ENCODE measurements around the gene PRODH2.
"Not testable (repeated sequence)": the region's sequence is repeated elsewhere in the genome, so short reads cannot be mapped to it uniquely, and the experiment has no call there.

Gene PRODH2

DNA sequence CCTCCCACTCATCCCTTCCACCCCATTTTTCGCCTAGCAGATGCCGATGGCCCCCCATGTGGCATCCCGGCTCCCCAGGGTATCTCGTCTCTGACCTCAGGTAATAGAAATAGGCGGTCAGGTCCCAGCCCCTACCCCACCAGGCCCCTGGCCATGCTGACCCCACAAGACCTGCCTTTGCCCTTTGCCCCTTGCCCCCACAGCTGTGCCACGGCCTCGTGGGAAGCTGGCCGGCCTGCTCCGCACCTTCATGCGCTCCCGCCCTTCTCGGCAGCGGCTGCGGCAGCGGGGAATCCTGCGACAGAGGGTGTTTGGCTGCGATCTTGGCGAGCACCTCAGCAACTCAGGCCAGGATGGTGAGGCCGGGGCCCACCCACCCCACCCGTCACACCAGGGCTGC is 31.9 kb downstream of the PRODH2 start:
- DNase-seq: no peak

DNA sequence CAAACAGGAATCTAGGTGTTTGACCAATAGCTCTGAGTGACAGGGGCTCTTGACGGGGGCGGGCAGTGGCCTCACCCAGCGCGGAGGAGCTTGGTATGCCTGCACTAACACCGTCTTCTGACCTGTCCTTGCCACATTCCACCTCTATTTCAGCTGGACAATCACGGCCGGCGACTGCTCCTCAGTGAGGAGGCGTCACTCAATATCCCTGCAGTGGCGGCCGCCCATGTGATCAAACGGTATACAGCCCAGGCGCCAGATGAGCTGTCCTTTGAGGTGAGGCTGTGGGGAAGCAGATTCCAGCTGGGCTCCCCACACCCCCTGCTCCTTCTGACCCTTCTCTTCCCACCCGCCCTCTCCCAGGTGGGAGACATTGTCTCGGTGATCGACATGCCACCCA is 32.6 kb downstream of the PRODH2 start:
- DNase-seq: no peak

DNA sequence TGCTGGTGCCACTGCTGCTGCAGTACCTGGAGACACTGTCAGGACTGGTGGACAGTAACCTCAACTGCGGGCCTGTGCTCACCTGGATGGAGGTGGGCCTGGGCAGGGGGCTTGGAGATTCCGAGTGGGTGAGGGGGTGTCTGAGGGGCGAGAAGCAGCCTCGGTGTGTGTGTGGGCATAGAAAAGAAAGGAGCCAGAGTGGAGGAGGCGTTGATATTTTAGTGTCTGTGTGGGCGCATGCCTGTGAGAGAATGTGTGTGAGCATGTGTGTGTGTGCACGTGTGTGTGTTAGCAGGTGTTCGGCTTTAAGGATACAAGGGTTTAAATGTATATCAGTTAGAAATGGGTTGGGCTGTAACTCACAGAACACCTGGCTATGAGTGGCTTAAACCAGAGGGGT is 33.6 kb downstream of the PRODH2 start:
- DNase-seq: no peak

DNA sequence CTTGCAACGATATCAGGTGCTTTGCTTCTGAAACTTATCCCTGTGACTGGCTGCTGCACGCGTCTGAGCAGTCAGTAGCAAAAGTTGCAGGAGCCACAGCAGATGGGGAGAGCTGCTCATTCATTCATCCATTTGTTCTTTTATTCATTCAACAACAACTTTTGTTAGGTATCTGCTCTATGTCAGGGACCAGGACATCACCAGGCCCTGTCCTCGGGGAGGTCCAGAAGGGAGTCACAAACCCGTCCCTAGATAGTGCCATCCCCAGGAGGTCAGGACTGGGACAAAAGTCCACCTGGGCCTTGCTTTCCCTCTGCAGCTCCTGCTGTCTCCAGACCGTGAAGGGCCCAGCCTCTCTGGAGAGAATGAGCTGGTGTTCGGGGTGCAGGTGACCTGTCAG is 34.7 kb downstream of the PRODH2 start:
- no peak for DNase-seq

DNA sequence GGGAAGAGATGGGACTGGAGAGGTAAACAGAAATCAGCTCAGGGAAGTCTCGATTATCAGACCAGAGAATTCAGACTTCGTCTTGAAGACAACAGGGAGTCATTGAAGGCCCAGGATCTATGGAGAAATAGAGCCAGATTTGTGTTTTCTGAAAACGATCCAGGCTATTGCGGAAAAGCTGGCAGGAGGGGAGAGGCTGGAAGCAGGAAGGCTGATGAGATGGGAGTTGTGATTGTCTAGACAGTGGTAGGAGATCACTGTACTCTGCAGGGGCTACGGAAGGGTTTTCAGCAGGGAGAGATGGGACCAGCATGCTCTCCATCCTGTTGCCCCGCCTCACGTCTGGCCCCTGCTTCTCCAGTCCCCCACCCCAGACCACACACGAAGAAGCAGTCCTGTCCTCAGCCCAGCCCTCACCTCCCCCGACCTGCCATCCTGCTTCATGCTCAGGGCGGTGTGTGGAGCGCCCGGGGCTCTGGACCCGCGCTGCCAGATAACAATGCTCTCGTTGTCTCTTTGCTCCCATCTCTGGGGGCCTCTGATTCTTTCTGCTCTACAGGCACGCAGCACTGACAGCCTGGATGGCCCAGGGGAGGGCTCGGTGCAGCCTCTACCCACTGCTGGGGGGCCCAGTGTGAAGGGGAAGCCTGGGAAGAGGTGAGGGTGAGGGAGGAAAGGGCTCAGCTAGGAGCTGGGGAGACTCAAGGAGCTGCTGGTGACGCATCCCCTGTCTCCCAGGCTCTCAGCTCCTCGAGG is 35.4 kb downstream of the PRODH2 start:
- no peak for DNase-seq

DNA sequence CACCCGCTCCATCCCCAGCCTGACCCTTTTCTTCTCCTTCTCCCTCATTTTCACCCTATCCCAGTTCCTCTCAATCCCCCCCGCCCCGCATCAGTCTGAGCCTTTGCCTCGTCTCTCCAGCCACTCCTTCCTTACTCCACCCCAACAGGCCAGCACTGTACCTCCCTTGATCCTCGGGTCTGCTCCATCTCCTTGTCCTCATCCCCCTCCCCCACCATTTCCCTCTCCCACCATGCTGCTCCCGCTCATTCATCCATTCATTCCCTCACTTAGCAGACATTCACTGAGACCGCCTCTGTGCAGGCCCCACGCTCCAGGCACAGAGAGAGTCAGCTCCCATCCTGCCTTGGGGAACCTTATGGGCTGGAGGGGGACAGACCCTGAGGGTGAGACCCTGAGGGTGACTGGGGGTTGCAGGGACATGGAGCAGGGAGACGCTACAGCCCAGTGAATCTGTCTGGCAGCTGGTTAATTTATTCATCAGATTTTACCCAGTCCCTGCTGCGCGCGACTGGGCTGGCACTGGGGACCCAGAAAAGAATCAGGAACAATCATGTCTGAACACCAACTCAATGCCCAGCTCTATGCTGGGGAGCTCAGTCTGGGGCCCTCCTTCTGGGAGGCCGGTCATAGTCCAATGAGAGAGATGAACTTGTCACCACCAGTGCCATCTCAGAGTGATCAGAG is 36.4 kb downstream of the PRODH2 start:
- DNase-seq: peak in 1 of 2 experiments; percentile 10

DNA sequence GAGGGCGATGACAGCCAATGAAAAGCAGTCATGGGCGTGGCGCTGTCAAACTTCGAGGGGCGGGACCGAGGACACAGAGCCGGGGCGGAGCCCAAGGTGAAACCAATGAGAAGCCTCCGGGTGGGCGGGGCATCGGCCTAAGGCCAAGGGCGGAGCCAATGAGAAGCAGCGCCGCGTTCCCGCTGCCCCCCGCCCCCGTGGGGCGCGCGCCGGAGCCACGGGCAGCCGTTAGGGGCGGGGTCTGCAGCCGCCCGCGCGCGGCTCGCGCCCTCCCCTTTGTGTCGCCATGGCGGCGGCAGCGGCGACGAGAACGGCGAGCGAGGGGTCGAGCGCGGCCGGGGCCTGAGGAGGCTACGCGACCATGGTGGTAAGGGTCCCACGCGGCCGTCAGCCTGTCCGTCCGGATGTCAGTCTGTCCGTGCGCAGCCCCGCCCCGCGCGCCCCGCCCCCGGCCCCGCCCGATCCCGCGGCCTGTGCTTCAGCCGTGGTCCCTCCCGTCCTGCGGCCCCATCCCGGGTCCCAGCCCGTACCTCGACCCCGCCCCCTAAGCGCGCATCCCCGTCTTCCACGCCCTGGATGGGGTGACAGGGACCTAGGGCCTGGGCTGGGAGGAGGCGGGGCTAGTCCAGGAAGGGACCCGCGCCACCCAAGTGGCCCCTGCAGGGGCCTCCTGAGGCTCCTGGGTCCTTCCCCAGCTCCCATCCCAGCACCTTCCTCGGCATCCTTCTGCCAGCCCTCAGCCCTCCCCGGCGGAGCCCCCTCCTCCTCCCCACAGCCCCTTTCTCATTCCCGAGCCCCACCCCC is 37.1 kb downstream of the PRODH2 start, which contains the start of gene ARHGAP33:
Gene ARHGAP33 (plus strand): TSS at position 267 of the 804 bp plus-strand sequence. CDS start 95 bp downstream, at position 362.
- peak; percentile 98 to 99 for DNase-seq

DNA sequence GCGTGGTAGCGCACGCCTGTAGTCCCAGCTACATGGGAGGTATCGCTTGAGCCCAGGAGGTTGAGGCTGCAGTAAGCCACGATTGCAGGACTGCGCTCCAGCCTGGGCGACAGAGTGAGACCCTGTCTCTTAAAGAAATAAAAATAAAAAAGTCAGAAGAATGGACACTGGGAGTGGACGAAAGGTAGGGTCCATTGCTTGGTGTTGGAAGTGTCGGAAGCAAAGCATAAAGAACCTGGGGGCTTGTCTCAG is 37.7 kb downstream of the PRODH2 start:
- no peak for DNase-seq

DNA sequence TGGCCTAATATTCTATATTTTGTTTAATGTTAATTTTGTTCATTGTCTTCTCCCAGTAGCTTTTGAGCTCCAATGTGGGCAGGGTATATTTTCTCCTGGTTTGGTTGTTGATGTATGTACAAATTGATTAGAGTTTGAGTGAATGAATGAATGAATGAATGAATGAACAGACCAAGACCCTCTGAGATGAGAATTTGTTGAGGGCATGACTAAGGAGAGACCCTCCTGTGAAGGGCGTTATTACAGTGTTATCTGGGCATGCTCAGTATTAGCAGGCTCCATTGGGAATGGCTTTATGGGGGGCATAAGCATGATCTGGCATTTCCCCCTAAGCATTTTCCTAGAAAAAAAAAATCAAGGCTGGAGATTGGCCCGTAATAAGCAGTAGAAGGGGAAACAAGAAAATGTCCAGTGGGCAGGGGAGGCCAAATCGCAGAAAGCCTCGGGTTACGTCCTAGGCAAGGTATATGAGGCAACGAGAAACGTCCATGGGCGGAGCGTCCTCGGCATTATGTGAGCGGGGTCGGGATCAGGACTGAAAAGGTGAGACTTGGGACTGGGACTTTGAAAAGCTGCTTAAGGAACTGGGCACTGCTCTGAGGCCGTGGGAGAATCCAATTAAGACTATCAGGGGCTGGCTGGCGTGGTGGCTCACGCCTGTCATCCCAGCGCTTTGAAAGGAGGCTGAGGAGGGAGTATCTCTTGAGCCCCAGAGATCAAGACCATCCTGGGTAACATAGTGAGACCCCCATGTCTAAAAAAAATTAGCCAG is 38.2 kb downstream of the PRODH2 start:
- DNase-seq: no peak

DNA sequence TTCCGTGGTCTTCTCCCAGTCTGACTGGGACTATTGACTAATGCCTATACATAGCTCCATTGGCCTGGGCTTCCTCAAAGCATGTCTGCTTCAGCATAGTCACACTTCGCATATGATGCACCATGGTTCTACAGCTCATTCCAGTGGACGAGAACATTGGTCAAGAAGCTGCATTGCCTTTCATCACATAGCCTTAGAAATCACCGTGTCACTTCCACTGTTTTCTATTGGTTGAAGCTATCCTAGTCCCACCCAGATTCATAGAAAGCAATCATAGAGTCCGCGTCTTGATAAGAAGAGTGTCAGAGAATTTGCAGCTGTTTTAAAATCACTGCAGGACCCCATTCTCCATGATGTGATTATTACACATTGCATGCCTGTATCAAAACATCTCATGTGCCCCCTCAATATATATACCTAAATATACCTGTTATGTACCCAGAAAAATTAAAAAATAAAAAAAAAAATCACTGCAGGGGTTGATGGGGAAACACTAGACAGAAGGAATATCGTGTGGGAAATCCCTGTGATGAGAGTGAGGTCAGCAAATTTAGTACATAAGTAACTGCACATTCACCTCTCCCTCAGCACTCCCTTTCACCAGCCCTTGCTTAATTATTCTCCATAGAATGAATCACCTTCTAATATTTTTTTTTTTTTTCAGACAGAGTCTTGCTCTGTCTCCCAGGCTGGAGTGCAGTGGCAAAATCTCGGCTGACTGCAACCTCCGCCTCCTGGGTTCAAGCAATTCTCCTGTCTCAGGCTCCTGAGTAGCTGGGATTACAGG is 39.4 kb downstream of the PRODH2 start:
- no peak for DNase-seq

DNA sequence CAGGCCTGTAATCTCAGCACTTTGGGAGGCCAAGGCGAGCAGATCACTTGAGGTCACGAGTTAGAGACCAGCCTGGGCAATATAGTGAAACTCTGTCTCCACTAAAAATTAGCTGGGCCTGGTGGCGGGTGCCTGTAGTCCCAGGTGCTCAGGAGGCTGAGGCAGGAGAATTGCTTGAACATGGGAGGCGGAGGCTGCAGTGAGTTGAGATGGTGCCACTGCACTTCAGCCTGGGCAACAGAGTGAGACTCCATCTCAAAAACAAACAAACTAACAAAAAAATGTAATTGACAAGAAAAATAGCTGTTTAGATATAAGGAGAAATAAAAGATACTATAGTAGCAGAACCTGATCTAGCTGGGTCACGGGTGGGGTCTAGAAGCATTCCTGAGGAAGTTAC is 40.3 kb downstream of the PRODH2 start:
- not testable (repeated sequence) for DNase-seq

DNA sequence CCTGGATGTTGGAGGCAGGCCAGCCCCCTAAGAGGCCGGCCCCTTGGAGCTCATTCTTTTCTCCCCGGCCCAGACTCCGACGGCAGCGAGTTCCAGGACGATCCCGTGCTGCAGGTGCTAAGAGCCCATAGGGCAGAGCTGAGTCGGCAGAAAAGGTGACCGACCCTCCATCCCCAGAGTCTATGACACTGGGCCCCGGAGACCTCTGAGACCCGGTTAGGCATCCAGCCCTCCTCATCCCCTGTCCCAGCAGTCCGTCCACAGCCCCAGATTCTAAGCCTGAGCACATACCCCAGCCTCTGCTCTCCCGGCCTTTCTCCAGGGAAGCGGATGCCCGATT is 44.6 kb downstream of the PRODH2 start:
- no peak for DNase-seq

DNA sequence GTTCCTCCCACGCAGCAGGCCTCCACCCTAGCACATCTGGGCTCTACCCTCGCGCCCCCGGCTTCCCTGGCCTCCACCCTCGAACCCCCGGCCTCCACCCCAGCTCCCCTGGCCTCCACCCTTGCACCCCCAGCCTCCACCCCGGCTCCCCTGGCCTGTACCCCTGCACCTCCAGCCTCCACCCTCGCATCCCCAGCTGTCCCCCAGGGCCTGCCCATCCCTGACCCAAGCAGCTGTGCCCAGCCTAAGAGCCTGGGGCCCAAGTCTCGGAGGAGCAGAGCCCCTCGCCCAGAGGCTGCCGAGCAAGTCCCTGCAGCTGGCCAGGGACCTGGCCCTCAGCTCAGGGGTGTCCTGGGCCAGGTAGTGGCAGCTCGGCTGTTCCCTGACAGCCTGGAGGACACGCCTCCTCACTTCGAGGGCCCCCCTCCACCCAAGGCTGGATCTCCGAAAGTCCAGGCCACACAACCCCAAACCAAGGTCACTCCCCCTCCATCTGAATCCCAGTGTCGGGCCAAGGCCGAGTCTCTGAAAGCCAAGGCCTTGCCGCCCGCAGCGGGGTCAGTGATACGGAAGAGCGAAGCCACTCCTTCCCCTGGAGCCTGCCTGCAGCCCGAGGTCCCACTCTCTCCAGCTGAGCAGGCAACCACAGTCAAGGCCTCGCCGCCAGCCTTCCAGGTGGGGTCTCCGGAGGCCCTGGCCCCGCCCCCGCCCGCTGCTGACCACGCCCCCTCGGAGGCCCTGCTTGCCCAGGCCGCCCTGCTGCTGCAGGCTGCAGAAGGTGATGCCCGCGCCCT is 45.2 kb downstream of the PRODH2 start:
- no peak for DNase-seq

DNA sequence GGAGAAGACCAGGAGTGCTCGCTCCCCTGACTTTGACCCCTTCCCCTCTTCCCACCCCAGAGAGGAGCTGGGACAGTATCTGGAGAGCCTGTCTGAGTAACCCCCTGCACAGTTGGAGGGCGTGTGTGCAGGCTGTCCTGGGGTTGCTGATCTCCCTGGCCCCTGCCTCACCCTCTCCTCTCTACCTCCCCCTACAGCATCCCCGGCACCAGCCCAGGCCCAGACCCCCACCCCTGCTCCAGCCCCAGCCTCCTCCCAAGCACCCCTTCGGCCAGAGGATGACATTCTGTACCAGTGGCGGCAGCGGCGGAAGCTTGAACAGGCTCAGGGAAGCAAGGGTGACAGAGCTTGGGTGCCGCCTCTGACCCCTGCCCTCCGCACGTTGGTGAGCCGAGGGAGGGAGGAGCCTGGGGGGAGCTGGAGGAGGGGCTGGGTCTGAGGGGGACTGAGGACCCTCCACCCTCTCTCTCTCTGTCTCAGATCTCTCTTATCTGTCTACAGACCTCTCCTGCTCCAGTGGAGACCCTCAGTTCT is 46.0 kb downstream of the PRODH2 start:
- no peak for DNase-seq

DNA sequence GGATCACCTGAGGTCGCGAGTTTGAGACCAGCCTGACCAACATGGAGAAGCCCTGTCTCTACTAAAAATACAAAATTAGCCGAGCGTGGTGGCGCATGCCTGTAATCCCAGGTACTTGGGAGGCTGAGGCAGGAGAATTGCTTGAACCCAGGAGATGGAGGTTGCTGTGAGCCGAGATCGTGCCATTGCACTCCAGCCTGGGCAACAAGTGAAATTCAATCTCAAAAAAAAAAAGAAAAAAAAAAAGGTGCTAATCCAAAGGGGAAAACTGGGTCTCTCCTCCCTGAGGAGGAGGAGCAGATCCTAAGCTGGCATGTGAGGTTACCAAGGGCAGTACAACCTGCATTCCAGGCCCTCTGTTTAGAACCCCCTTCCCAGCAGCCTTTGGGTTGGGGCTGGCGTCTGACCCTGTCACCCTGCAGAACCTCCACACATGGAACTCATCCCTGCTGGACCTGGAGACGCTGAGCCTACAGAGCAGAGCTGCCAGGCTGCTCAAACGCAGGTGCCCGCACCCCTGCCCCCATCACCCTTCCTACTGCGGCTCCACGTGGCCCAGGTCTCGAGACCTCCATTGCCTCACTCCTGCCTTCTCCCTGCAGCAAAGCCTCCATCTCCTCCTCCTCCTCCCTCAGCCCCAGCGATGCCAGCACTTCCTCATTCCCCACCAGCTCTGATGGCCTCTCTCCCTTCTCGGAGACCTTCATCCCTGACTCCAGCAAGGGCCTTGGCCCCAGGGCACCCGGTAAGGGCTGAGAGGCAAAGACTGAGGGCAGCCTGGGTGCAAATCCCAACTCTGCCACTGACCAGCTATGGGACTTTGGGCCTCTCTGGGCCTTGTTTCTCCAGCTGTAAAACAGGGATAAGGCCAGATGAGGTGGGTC is 48.0 kb downstream of the PRODH2 start:
- no peak for DNase-seq

DNA sequence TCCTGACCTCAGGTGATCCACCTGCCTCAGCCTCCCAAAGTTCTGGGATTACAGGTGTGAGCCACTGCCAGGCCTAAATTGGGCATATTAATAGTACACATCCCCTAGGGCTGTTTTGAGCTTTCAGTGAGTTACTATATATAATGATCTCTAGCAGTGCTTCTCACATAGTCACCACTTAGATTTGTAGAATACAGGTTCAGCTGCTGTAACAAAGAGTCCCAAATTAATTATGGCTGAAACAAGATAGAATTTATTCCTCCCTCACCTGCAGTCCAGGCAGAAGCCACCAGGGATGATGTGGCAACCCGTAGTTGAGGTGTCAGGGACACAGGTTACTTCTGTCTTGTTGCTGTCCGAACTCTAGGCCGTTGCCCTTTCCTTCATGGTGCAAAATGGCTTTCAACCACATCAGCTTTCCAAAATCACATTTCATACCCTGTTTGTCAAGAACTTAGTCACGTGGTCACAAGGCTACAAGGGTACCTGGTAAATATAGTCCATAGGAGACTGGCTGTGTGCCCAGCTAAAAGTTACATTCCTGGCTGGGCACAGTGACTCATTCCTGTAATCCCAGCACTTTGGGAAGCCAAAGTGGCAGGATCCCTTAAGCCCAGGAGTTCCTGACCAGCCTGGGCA is 51.8 kb downstream of the PRODH2 start:
- DNase-seq: no peak

DNA sequence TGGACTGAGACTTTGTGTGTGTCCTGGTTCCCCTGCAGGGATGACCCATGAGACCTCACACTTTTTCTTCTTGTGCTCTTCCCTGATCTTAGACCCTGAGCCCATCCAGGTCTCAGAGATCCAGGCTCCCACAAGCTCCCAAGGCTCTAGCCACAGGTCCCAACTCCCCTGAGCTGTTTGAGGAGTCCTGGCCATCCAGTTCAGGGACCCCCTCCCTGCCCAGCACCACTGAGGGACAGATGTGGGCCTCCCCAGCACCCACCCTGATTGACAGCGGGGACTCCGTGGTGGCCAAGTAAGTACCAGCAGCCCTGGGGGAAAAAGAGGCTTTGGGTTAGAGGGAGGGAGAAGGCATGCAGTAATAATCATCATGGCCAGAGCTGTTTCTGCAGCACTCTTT is 52.9 kb downstream of the PRODH2 start:
- DNase-seq: no peak

DNA sequence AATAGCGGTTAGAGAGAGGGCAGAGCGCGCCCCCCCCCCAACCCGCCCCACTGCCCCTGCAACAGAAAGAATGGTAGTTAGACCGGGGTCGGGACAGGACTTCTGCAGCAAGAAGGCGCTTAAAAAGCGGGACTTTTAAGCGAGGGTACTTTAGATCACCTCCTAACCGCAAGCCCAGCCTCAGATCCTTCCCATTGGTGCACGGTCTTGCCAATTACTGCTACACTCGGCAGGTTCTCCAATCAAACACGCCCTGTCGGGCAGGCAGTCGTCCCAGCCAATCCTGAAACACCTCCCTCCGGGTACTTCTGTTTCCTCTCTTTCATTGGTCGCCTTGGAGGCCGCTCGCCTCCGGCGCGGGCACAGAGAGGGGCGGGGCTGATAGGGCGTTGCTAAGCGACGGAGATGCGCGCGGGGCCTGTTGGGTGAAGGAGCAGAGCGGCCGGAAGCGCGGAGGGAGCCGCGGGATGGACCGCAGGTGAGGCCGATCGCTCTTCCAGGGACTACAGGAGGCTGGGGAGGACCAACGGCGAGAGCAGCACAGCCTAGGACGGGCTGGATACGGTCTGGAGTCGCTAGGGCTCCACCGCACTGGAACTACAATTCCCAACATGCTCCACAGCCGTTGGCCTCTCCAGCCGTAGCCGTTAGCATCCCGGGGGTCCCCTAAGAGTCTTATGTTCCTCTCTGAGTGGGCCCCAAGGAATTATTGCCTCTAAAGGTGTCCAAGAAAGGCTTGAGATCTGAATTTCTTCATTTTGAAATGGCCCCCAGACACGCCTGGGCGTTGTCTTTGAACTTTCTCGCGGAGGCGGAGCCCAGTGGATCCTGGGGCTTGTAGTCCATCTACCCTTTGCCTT is 54.7 kb downstream of the PRODH2 start, which contains the start of gene PROSER3:
Gene PROSER3 (plus strand): TSS at position 428 of the 860 bp plus-strand sequence. CDS start 40 bp downstream, at position 468.
- peak; percentile 97 to 98 for DNase-seq
